ENCODE data around the gene PAFAH1B1.
"Not testable (repeated sequence)": the region's sequence is repeated elsewhere in the genome, so short reads cannot be mapped to it uniquely, and the experiment has no call there.

The PAFAH1B1 gene

GRCh38 chr17:2690165-2691068, 97.0 kb downstream of the PAFAH1B1 start:
- no peak for DNase-seq

DNA sequence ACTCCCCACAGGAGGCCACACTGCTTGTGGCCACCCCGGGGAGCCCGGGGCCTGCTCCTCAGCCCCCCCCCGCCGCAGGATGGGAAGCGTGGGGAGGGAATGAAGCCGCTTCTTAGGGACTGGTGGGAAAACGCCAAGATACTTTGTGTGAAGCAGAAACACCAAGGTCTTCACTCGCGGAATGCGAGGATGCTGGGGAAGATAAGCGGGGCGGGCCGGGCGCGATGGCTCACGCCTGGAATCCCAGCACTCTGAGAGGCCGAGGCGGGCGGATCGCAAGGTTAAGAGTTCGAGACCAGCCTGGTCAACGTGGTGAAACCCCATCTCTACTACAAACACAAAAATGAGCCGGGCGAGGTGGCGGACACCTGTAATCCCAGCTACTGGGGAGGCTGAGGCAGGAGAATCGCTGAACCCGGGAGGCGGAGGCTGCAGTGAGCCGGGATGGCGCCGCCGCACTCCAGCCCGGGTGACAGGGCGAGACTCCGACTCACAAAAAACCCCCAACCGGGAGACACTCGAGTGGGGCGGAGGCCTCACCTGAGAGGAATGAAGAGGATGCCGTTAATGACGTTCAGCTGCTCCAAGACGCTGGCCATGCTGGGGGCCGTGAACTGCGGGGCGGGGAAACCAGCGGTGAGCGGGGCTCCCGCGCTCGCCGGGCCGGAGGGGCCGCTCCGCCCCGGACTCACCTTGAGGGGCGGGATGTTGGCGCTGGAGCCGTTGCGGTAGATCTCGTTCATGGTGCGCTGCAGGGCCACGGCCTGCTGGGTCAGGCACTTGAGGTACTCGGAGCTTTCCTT, 97.8 kb downstream of the PAFAH1B1 start:
- DNase-seq: no peak

- DNase-seq: no peak
These were observed 98.7 kb downstream of the PAFAH1B1 start for GRCh38 chr17:2691965-2692780.

- DNase-seq: no peak
These were observed 99.3 kb downstream of the PAFAH1B1 start for GRCh38 chr17:2692781-2693135.

- no peak for DNase-seq
These were observed 100.3 kb downstream of the PAFAH1B1 start for GRCh38 chr17:2693561-2694380.

DNA sequence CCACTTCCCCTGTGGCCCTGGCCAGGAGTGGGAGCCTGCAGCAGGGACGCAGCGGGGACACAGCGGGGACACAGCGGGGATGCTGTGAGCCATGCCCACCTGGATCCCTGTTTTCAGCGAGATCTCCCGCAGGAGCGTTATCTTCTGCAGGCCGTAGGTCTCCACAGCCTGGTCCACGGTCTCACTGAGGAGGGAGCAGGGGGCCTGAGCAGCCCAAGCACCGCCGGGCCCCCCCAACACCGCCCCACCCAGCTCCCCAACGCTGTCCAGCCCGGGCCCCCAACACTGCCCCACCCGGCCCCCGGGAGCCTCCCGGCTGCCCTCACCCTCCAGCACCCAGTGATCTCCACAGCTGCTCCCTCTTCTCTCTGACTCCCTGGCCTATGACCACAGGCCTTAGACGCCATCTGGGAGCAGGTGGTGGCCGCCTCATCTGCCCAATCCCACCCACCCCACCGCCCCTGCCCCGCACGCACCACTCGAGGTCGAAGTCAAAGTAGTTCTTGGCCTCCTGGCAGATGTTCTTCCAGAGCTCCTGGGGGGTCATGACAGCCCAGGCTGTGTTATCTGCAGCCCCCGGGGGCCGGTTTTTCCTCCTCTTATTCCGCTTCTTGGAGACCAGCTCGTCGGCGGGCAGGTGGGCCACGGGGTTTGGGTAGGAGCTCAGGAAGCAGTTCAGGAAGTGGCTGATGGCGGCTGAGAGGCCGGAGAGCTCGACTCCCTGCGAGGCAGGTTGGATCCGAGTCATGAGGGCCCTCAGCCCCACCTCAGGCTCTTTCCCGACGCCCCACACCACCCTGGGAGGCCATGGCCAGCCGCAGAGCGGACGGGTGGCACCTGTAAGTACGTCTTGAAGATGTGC, 101.2 kb downstream of the PAFAH1B1 start:
- DNase-seq: no peak

- no peak for DNase-seq
These were observed 101.9 kb downstream of the PAFAH1B1 start for GRCh38 chr17:2695243-2695960.

- no peak for DNase-seq
These were observed 102.7 kb downstream of the PAFAH1B1 start for GRCh38 chr17:2695961-2696760.

- no peak for DNase-seq
These were observed 104.2 kb downstream of the PAFAH1B1 start for GRCh38 chr17:2697611-2698162.

GRCh38 chr17:2699216-2699805, 105.9 kb downstream of the PAFAH1B1 start:
- not testable (repeated sequence) for DNase-seq

DNA sequence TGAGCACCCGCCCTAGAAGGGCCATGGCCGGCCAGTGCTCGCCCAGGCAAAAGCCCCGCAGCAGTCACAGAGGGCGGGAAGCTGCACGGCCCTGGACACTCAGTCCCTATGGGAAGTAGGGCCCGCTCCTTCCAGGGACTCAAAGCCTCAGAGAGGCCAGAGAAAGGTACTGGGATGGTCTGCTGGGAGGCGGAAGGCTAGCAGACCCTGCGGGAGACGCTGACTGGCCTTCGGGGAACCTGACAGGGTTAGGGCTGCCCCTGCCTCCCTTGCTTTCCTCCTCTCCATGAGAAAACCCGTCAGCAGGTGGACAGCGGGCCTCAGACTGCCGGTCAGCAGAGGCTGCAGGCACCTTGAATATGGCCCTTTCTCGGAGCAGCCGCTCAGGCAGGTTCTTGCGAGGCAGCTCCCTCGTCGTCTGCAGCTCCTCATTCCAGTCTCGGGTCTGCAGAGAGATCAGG, 106.6 kb downstream of the PAFAH1B1 start:
- DNase-seq: no peak

DNA sequence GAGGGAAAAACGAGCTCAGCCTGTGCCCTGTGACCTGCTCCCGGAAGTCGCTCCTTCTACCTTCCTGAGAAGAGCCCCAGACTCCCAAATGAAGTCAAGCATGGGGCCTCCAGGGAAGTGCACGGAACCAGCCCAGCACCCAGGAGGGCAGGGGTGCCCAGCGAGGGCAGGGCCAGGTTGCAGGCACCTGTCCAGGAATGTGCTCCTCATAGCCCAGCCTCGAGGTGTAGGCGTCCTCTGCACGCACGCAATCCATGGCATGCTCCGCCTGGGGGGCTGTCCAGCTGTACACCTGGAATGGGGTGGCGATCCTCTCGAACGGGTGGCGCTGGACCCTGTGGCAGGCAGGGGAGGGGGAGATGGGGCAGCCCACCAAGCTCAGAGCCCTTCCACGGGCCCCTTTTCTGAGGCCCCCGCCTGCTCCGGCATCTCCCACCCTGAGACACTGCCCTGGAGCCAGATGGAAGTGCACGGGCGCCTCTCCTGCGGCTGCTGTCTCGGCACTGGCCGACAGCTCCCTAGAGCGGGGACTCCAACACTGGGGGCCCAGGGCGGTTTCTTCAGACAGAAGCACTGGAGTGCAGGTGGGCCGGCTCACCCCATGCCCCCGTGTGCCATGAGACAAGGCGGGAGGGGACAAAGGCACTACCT, 107.2 kb downstream of the PAFAH1B1 start:
- peak; percentile 8 for DNase-seq

DNA sequence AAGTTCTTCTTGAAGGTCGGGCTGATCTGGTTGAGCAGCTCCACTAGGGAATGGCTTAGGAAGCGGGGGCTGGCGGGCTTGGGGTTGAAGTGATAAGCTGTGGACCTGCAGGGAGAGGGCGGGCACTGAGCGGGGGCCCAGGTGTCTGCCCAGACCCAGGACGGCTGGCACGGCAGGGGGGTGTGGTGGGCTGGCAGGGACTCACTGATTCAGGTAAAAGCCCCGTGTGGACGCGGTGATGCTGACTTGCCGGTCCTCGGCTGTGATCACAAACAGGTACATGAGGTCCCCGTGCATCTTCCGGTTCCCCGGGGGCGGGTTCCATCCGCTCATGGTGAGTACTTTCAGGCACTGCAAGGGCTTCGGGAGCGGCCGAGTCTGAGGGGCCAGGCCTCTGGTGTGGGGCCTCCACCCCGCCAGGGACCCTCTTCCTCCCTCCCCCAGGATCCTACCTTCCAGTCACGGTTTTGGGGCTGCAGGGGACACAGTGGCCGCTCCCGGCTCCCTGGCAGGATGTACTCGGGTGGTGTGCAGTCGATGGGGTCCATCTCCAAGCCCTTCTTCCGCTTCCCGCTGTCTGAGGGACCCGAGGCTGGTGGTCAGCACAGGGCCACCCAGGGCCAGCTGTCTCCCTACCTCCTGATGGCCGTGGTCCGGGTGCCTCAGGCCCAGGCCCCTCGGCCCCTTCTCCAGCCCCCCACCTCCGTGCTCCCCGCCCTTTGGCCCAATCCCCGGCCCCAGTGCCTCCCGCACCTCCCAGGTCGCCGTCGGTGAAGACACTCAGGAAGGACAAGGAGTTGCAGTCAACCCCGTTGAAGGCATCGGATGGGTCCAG, 107.9 kb downstream of the PAFAH1B1 start:
- DNase-seq: peak; percentile 16

GRCh38 chr17:2701996-2702741, 108.7 kb downstream of the PAFAH1B1 start:
- peak; percentile 12 for DNase-seq

DNA sequence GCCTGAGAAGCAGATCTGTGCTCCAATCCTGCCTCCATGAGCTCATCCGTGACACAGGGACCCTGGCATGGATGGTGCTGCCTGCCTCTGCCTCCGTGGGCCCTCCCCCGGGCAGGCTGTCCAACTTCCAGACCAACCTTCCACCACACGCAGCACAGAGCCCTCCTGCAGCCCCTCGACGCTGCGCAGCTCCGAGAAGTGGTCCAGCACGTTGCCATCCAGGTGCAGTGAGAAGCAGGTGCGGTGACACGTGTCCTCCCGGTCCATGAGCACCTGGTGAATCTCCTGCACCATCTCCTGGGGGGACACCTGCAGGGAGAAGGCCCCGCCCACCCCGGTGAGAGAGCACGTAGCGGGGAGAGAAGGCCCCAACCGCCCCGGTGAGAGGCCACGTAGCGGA, 109.7 kb downstream of the PAFAH1B1 start:
- peak; percentile 14 for DNase-seq

DNA sequence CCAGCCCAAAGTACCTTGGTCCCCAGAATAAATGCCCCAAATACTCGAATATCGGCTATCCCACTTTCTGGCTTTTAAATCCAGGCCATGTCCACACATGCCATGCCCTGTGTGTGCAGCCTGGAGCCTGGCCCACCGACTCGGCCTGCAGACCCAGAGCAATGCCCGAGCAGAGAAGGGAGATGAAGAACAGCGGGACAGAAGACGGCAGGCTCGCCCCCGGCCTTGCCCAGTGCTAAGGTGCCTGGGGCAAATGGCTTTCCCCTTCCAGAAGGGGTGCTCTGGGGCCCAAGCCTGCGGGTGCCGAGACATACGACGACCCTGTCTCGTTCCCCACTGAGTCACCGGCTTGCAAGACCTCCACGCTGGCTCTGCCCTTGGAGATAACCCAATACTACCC, 110.2 kb downstream of the PAFAH1B1 start:
- no peak for DNase-seq

All from femur (tissue), 1 donor.